Body of pancreas (tissue), 4 donors: ENCODE data around the gene RPS26.

Source experiments
- POLR2A ChIP-seq, 3 donors: fragments of 450-650 bp; IDR thresholded peaks; one replicate each; pipeline ENCODE4 v1.6.1; 2016; ENCODE audit warnings: antibody characterized with exemption in 3 of 3, mild to moderate bottlenecking in 2 of 3
- TF ChIP-seq, protein P1 (sequence below), 7 experiments: fragments of 450-650 bp in 4 of 7; fragments of 200-600 bp in 3 of 7; sonication (generic) in 3 of 7; IDR thresholded peaks; one replicate each; pipeline ENCODE4 v1.5.1; 2016 to 2019; ENCODE audit warnings: antibody characterized with exemption in 7 of 7

GRCh38 chr12:56020423-56021184 lies 21.1 kb upstream of the RPS26 start, which contains the start of gene IKZF4:
- TF ChIP-seq, protein P1, sequence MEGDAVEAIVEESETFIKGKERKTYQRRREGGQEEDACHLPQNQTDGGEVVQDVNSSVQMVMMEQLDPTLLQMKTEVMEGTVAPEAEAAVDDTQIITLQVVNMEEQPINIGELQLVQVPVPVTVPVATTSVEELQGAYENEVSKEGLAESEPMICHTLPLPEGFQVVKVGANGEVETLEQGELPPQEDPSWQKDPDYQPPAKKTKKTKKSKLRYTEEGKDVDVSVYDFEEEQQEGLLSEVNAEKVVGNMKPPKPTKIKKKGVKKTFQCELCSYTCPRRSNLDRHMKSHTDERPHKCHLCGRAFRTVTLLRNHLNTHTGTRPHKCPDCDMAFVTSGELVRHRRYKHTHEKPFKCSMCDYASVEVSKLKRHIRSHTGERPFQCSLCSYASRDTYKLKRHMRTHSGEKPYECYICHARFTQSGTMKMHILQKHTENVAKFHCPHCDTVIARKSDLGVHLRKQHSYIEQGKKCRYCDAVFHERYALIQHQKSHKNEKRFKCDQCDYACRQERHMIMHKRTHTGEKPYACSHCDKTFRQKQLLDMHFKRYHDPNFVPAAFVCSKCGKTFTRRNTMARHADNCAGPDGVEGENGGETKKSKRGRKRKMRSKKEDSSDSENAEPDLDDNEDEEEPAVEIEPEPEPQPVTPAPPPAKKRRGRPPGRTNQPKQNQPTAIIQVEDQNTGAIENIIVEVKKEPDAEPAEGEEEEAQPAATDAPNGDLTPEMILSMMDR (IDR thresholded peaks at IDR 0.05) = no peak
- TF ChIP-seq POLR2A (IDR thresholded peaks at IDR 0.05) = no peak
